ENCODE measurements around the gene DSCAML1. TPM values are rescaled to one million over a fixed set of nuclear protein-coding genes. Genes with fewer than 3 reads are reported as not detected.

The DSCAML1 gene
- total RNA-seq, 4 donors from 2014 or later = 0.29 to 29.1 (median 3.4) TPM

DNA sequence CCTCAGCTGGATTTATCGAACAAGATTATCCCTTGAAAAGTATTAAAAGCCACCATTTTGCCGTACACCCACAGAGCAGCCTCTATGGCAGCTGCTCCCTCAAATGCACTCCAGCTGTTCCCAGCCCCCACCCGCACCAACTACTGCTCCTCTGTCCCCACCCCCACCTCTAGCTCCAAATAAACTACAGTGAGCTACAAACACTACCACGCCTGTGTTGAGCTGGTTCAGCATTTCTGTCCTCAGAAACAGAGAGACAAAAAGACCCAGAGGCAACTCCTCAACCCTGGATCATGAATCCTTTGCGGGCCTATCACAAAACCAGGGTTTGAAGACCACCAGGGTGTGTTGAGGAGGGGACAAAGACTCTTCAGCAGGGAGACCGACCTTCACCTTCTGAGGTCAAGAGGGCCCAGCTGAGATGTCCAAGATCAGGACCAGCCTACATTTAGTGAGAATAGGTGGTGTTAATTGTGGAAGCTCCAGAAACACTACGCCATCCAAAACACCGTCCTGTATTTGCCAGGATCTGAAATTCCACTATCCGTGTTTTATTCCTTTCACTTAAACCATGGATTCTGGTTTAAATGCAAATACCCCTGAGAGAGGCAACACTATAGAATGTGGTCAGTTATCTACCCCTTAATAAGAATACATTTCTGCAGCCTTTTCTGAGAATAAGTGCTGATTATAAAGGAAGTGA lies 195.9 kb downstream of the DSCAML1 start:
- no peak overlapping the region for H3K4me3 ChIP-seq
- no peak for TF ChIP-seq POLR2A (IDR thresholded peaks at IDR 0.05)
- TF ChIP-seq, protein P1, sequence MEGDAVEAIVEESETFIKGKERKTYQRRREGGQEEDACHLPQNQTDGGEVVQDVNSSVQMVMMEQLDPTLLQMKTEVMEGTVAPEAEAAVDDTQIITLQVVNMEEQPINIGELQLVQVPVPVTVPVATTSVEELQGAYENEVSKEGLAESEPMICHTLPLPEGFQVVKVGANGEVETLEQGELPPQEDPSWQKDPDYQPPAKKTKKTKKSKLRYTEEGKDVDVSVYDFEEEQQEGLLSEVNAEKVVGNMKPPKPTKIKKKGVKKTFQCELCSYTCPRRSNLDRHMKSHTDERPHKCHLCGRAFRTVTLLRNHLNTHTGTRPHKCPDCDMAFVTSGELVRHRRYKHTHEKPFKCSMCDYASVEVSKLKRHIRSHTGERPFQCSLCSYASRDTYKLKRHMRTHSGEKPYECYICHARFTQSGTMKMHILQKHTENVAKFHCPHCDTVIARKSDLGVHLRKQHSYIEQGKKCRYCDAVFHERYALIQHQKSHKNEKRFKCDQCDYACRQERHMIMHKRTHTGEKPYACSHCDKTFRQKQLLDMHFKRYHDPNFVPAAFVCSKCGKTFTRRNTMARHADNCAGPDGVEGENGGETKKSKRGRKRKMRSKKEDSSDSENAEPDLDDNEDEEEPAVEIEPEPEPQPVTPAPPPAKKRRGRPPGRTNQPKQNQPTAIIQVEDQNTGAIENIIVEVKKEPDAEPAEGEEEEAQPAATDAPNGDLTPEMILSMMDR (IDR thresholded peaks at IDR 0.05) = no peak
- H3K36me3 ChIP-seq = no peaks in the 10 kb centered on the region
- H3K9me3 ChIP-seq = no peaks in the 10 kb centered on the region
- H3K27me3 ChIP-seq = no peaks in the 10 kb centered on the region
- peaks cover 0 to 6% of the 10 kb centered on the region in 2 donors for H3K4me1 ChIP-seq
- no peak overlapping the region for H3K27ac ChIP-seq
- intact Hi-C loops (cut with DNase I; ENCODE audit: low total_unique reads) = no loop called here
- no peak for DNase-seq

GRCh38 chr11:117600234-117600783 lies 196.7 kb downstream of the DSCAML1 start:
- Histone ChIP-seq H3K36me3 (no peaks in the 10 kb centered on the region), H3K9me3 (no peaks in the 10 kb centered on the region), H3K27me3 (no peaks in the 10 kb centered on the region), H3K27ac (no peak overlapping the region), H3K4me1 (peaks cover 0 to 6% of the 10 kb centered on the region in 2 donors), H3K4me3 (no peak overlapping the region)
- intact Hi-C loops (cut with DNase I; ENCODE audit: low total_unique reads) = no loop called here
- no peak for DNase-seq
- no peak for TF ChIP-seq POLR2A (IDR thresholded peaks at IDR 0.05)
- TF ChIP-seq, protein P1 (IDR thresholded peaks at IDR 0.05) = no peak

GRCh38 chr11:117597071-117597470 lies 199.9 kb downstream of the DSCAML1 start:
- intact Hi-C loops (cut with DNase I; ENCODE audit: low total_unique reads) = no loop called here
- Histone ChIP-seq H3K4me1 (peaks cover 0 to 6% of the 10 kb centered on the region in 2 donors), H3K4me3 (no peak overlapping the region), H3K36me3 (no peaks in the 10 kb centered on the region), H3K27ac (no peak overlapping the region), H3K27me3 (no peaks in the 10 kb centered on the region), H3K9me3 (no peaks in the 10 kb centered on the region)
- TF ChIP-seq, protein P1 (IDR thresholded peaks at IDR 0.05) = no peak
- TF ChIP-seq POLR2A (IDR thresholded peaks at IDR 0.05) = no peak
- DNase-seq = no peak

DNA sequence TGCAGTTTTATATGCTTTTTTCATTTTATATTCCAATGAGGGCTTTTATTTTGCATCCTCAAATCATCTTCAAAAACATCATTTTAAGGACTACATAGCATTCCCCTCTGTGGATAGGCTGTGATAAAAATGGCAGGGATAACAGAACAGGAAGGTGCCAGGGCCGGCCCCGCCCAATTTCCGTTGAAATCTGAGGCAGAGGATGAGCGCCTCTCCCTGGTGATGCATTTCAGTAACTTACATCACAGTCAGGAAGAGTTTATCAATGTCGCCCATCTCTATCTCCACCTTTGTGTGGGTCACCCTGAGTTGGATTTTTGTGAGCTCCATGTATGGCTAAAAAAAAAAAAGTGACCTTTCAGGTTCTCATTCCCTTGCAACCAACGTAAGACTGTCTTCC lies 201.6 kb downstream of the DSCAML1 start:
- Histone ChIP-seq H3K27me3 (no peaks in the 10 kb centered on the region), H3K9me3 (no peaks in the 10 kb centered on the region), H3K36me3 (no peaks in the 10 kb centered on the region), H3K4me1 (peaks cover 0 to 1% of the 10 kb centered on the region in 2 donors), H3K27ac (no peak overlapping the region), H3K4me3 (no peak overlapping the region)
- no peak for DNase-seq
- intact Hi-C loops (cut with DNase I; ENCODE audit: low total_unique reads) = no loop called here
- TF ChIP-seq, protein P1 (IDR thresholded peaks at IDR 0.05) = no peak
- TF ChIP-seq POLR2A (IDR thresholded peaks at IDR 0.05) = no peak

DNA sequence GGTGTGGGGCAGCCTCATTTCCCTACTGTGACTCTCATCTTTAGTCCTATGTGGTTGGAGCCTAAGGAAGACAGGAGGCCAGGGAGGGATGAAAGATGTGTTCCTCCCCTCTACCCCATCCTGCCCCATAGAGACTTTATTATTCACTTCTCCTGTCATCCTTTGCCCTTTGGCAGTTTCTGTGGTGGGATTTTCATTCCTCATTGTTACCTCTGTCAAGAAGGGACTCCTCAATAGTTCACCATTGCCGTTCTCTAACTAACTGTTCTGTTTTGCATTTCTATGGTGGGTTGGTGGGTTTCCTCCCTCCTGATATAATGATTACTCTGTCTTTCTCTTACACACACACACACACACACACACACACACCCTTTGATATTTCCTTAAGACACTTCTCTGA lies 202.3 kb downstream of the DSCAML1 start:
- Histone ChIP-seq H3K4me3 (no peak overlapping the region), H3K36me3 (no peaks in the 10 kb centered on the region), H3K4me1 (no peaks in the 10 kb centered on the region), H3K27ac (no peak overlapping the region), H3K27me3 (no peaks in the 10 kb centered on the region), H3K9me3 (no peaks in the 10 kb centered on the region)
- intact Hi-C loops (cut with DNase I; ENCODE audit: low total_unique reads) = no loop called here
- no peak for DNase-seq
- TF ChIP-seq, protein P1 (IDR thresholded peaks at IDR 0.05) = no peak
- no peak for TF ChIP-seq POLR2A (IDR thresholded peaks at IDR 0.05)

Measured in uterus (tissue), 4 donors.